Thoracic aorta (tissue), 2 donors: ENCODE measurements around the gene HAUS7. TPM values are rescaled to one million over a fixed set of nuclear protein-coding genes. Genes with fewer than 3 reads are reported as not detected.

ENCODE experiments used
- ATAC-seq: fragments of 150-250 bp; one replicate; pipeline ENCODE4 v1.8.0; 2017; ENCODE audit warnings: low read depth; ENCODE audit not compliant: insufficient number of reproducible peaks, low FRiP score
- DNase-seq: peaks from one replicate; pipeline ENCODE4 v3.0.0-alpha.2; 2020; ENCODE audit warnings: low spot score
- H3K27ac ChIP-seq, 2 donors: fragments of 200-600 bp; sonication (generic); 1 replicate in 1 of 2; 2 replicates in 1 of 2; pipeline ENCODE4 v1.5.1; 2016; ENCODE audit warnings: mild to moderate bottlenecking in 2 of 2, moderate library complexity in 2 of 2
- H3K27me3 ChIP-seq: fragments of 200-600 bp; sonication (generic); replicated peaks from 2 replicates; pipeline ENCODE4 v1.6.0; 2016; ENCODE audit warnings: mild to moderate bottlenecking; ENCODE audit not compliant: insufficient read depth
- H3K36me3 ChIP-seq: fragments of 200-600 bp; sonication (generic); one replicate; pipeline ENCODE4 v1.5.1; 2016
- H3K4me1 ChIP-seq, 2 donors: fragments of 200-600 bp; sonication (generic); 1 replicate in 1 of 2; 2 replicates in 1 of 2; pipeline versions ENCODE4 v1.5.1 to v1.6.0; 2016; ENCODE audit warnings: low read depth in 2 of 2, mild to moderate bottlenecking in 1 of 2; ENCODE audit not compliant: control insufficient read depth in 1 of 2
- H3K4me3 ChIP-seq: fragments of 200-600 bp; sonication (generic); 2 replicates; pipeline ENCODE4 v1.5.1; 2016; ENCODE audit warnings: mild to moderate bottlenecking
- H3K9me3 ChIP-seq: fragments of 200-600 bp; sonication (generic); 2 replicates; pipeline ENCODE4 v1.5.1; 2016
- CTCF ChIP-seq: fragments of 200-600 bp; sonication (generic); IDR thresholded peaks from one replicate; pipeline ENCODE4 v1.5.1; 2019; ENCODE audit warnings: antibody characterized with exemption
- total RNA-seq, 2 donors: library from RNA; depleted of rRNA; stranded (reverse); fragments of >200 nt; gene quantifications; one replicate each; pipeline versions ENCODE4 v1.1.0 to v1.2.3, GENCODE V29; 2016

Gene HAUS7
- total RNA-seq, 2 donors from 2014 or later, result 111 TPM

- Histone ChIP-seq H3K27me3 (no peaks in the 10 kb centered on the region), H3K36me3 (no peaks in the 10 kb centered on the region), H3K4me1 (no peaks in the 10 kb centered on the region), H3K9me3 (no peaks in the 10 kb centered on the region), H3K4me3 (peak overlapping the region; percentile 72), H3K27ac (no peak overlapping the region)
- no peak for ATAC-seq
- no peak for TF ChIP-seq CTCF
- DNase-seq, result no peak
Measured at GRCh38 chrX:153411988-153412574, 58.3 kb downstream of the HAUS7 start.

GRCh38 chrX:153411255-153411987 lies 59.0 kb downstream of the HAUS7 start, which contains the start of gene ZFP92:
Gene ZFP92, plus strand, starts transcription at chrX:153411472. Its CDS starts 6,851 bp downstream, at chrX:153418323.
- Histone ChIP-seq H3K4me1 (no peaks in the 10 kb centered on the region), H3K36me3 (no peaks in the 10 kb centered on the region), H3K27me3 (no peaks in the 10 kb centered on the region), H3K27ac (no peak within 1 kb of the TSS), H3K4me3 (peak within 1 kb of the TSS; percentile 72), H3K9me3 (no peaks in the 10 kb centered on the region)
- no peak for TF ChIP-seq CTCF
- no peak for DNase-seq
- ATAC-seq, result no peak

- ATAC-seq (no peak), DNase-seq (no peak)
- Histone ChIP-seq H3K27ac (no peak overlapping the region), H3K4me3 (peak overlapping the region; percentile 72), H3K27me3 (no peaks in the 10 kb centered on the region), H3K9me3 (no peaks in the 10 kb centered on the region), H3K4me1 (no peaks in the 10 kb centered on the region), H3K36me3 (no peaks in the 10 kb centered on the region)
- TF ChIP-seq CTCF, result no peak
Measured at GRCh38 chrX:153410888-153411254, 59.5 kb downstream of the HAUS7 start.

GRCh38 chrX:153410373-153410772 lies 60.0 kb downstream of the HAUS7 start:
- Histone ChIP-seq H3K4me3 (no peak overlapping the region), H3K36me3 (no peaks in the 10 kb centered on the region), H3K27ac (no peak overlapping the region), H3K27me3 (no peaks in the 10 kb centered on the region), H3K4me1 (no peaks in the 10 kb centered on the region), H3K9me3 (no peaks in the 10 kb centered on the region)
- DNase-seq (no peak), ATAC-seq (no peak)
- no peak for TF ChIP-seq CTCF

- ATAC-seq (no peak), DNase-seq (no peak)
- Histone ChIP-seq H3K27ac (no peak overlapping the region), H3K4me3 (no peak overlapping the region), H3K4me1 (no peaks in the 10 kb centered on the region), H3K27me3 (no peaks in the 10 kb centered on the region), H3K36me3 (no peaks in the 10 kb centered on the region), H3K9me3 (no peaks in the 10 kb centered on the region)
- TF ChIP-seq CTCF, result no peak
Measured at GRCh38 chrX:153409414-153410101, 60.8 kb downstream of the HAUS7 start.
